DOHH2 (cell line): Measurements from ENCODE around the gene CLIP3.

Source experiments
- CTCF ChIP-seq: fragments of 200-600 bp; sonication (generic); IDR thresholded peaks from one replicate; pipeline ENCODE4 v1.5.1; 2014; ENCODE audit warnings: antibody characterized with exemption, mild to moderate bottlenecking, low read depth, low read length; ENCODE audit not compliant: poor library complexity, severe bottlenecking
- EZH2phosphoT487 ChIP-seq: fragments of 200-600 bp; sonication (generic); IDR thresholded peaks from 2 replicates; pipeline ENCODE4 v1.6.1; 2017; ENCODE audit warnings: borderline replicate concordance, mild to moderate bottlenecking, antibody characterized with exemption, low read length, moderate library complexity, mixed read lengths

DNA sequence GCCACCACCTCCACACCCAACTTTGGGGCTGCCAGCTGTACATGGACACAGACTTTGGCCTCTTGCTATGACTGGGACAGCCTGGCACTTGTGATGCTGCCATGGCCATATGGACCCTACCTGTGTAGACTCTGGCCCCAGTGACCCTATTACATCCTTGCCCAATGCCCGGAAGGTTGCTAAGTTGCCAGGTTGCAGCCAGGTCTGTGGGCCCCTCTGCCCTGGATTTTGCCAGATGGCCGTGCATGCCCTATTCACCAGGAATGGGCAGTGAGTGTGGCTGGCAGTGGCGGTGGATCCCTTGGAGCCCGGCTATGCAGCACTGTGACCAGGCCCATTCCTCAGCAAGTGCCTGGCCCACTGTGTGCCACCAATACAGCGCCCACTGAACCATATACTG is 46.6 kb downstream of the CLIP3 start:
- TF ChIP-seq CTCF (no peak), EZH2phosphoT487 (no peak)
